Measurements from ENCODE around the gene NUTF2. TPM values are rescaled to one million over a fixed set of nuclear protein-coding genes. Genes with fewer than 3 reads are reported as not detected.
A peak's percentile ranks its signal among the peaks of the same experiment; 100 is the strongest.

Gene NUTF2
- total and polyA plus RNA-seq, 10 of the 15 experiments (the other 5 are each of a cell fraction or from before 2014, with no cell fraction given): 116 to 342 (median 202) TPM

GRCh38 chr16:67846320-67847063 is at the start of gene NUTF2 (continued):
- TF ChIP-seq POLR2AphosphoS2 (IDR thresholded peaks at IDR 0.05; ENCODE audit: low read depth, low read length): 0 out of 2 replicates have a peak, but pooled peaks have one; percentile 23
- peak; percentile 78 for TF ChIP-seq HDGF (IDR thresholded peaks at IDR 0.05)
- no peak for TF ChIP-seq RCOR1 (conservative IDR thresholded peaks at IDR 0.05; ENCODE audit: low read depth, low read length)
- TF ChIP-seq RBBP5 (conservative IDR thresholded peaks at IDR 0.05): no peak
- peak; percentile 70; the same call in 1 of the 2 replicates for TF ChIP-seq MAX (IDR thresholded peaks at IDR 0.05; ENCODE audit: low read depth, low read length)
- TF ChIP-seq BHLHE40 (IDR thresholded peaks at IDR 0.05; ENCODE audit: borderline replicate concordance in 1 of 2, low read depth in 2 of 2, low read length in 1 of 2): peak in 1 of 2 experiments; percentile 69; a peak in 2 of 4 replicates
- TF ChIP-seq USF1 (IDR thresholded peaks at IDR 0.05; ENCODE audit: borderline replicate concordance, extremely low read length, insufficient read depth, low read depth, low read length): no peak
- TF ChIP-seq SUPT20H (IDR thresholded peaks at IDR 0.05; ENCODE audit: borderline replicate concordance, control insufficient read depth, low read depth, low read length): no peak
- TF ChIP-seq TCF7 (IDR thresholded peaks at IDR 0.05; ENCODE audit: borderline replicate concordance): no peak
- peak; percentile 80 for TF ChIP-seq RELB (IDR thresholded peaks at IDR 0.05; ENCODE audit: low read depth)
- peak; percentile 88 for TF ChIP-seq POLR2A (IDR thresholded peaks at IDR 0.05; ENCODE audit: low read depth, low read length)
- TF ChIP-seq SRF (IDR thresholded peaks at IDR 0.05; ENCODE audit: low read depth in 2 of 2, low read length in 2 of 2): no peak
- TF ChIP-seq IKZF2 (IDR thresholded peaks at IDR 0.05): peak; percentile 81 to 82
- TF ChIP-seq MTA3 (IDR thresholded peaks at IDR 0.05; ENCODE audit: borderline replicate concordance, low read length): no peak; the same call in 1 of the 2 replicates
- TF ChIP-seq NFYA (IDR thresholded peaks at IDR 0.05; ENCODE audit: borderline replicate concordance, low read depth, low read length): no peak
- TF ChIP-seq SMC3 (IDR thresholded peaks at IDR 0.05; ENCODE audit: borderline replicate concordance, low read length): no peak
- no peak for TF ChIP-seq CBX3 (IDR thresholded peaks at IDR 0.05; ENCODE audit: borderline replicate concordance, low read depth)
- peak in 1 of 2 experiments; percentile 87; a peak in 2 of 3 replicates for TF ChIP-seq EGR1 (IDR thresholded peaks at IDR 0.05; ENCODE audit: borderline replicate concordance in 1 of 2, low read depth in 2 of 2, low read length in 2 of 2)
- peak; percentile 84 for TF ChIP-seq NR2C1 (IDR thresholded peaks at IDR 0.05)
- peak; percentile 73 for TF ChIP-seq E4F1 (IDR thresholded peaks at IDR 0.05; ENCODE audit: borderline replicate concordance, partially characterized antibody)
- TF ChIP-seq IKZF1 (conservative IDR thresholded peaks at IDR 0.05): peak; percentile 99
- TF ChIP-seq YBX1 (IDR thresholded peaks at IDR 0.05): no peak
- no peak for TF ChIP-seq ZNF622 (IDR thresholded peaks at IDR 0.05)
- TF ChIP-seq SUZ12 (IDR thresholded peaks at IDR 0.05; ENCODE audit: unreplicated experiment): no peak
- no peak for TF ChIP-seq ZNF24 (IDR thresholded peaks at IDR 0.05)
- TF ChIP-seq ATF7 (IDR thresholded peaks at IDR 0.05; ENCODE audit: low read depth): no peak
- TF ChIP-seq PAX5 (IDR thresholded peaks at IDR 0.05; ENCODE audit: borderline replicate concordance, low read depth, low read length): peak; percentile 10; the same call in 1 of the 2 replicates

Measured in GM12878 (cell line).